MM.1S (cell line): ENCODE measurements around the gene GRIK4.
A peak's percentile ranks its signal among the peaks of the same experiment; 100 is the strongest.

Source experiments
- CTCF ChIP-seq: fragments of 300-600 bp; sonication (generic); IDR thresholded peaks from 2 replicates; pipeline ENCODE4 v1.5.1; 2016; ENCODE audit warnings: antibody characterized with exemption, low read length, mixed read lengths
- EZH2 ChIP-seq: fragments of 300-600 bp; sonication (generic); optimal IDR thresholded peaks from 2 replicates; pipeline ENCODE3; 2017; ENCODE audit warnings: low read depth, mild to moderate bottlenecking, antibody characterized with exemption, low read length, mixed read lengths

GRCh38 chr11:120801801-120802689, 290.5 kb downstream of the GRIK4 start:
- TF ChIP-seq CTCF (peak; percentile 92), EZH2 (no peak)
